Neural cell (in vitro differentiated cells): Measurements from ENCODE around the gene NGEF. TPM values are rescaled to one million over a fixed set of nuclear protein-coding genes. Genes with fewer than 3 reads are reported as not detected.

Experiments used
- H2AFZ ChIP-seq: fragments of 200-600, 300-800 bp; sonication (generic), shearing (Covaris generic); 2 replicates; pipeline ENCODE4 v1.6.0; 2014; ENCODE audit warnings: low read depth, mild to moderate bottlenecking, antibody characterized with exemption, low read length, moderate library complexity
- H3F3A ChIP-seq: fragments of 200-600 bp; shearing (Covaris generic); 2 replicates; pipeline ENCODE4 v1.6.1; 2016; ENCODE audit warnings: mild to moderate bottlenecking, moderate library complexity, mixed read lengths, antibody characterized with exemption, low read length; ENCODE audit not compliant: insufficient read depth, poor library complexity, severe bottlenecking
- H3K27ac ChIP-seq: fragments of 200-600, 300-800 bp; sonication (generic), shearing (Covaris generic); 2 replicates; pipeline ENCODE4 v1.5.1; 2014; ENCODE audit warnings: mild to moderate bottlenecking, low read length, moderate library complexity
- H3K27me3 ChIP-seq: fragments of 300-800, 200-600 bp; sonication (generic), shearing (Covaris generic); 2 replicates; pipeline ENCODE4 v1.6.0; 2014; ENCODE audit warnings: mild to moderate bottlenecking, low read depth, low read length, moderate library complexity; ENCODE audit not compliant: insufficient read depth
- H3K36me3 ChIP-seq: fragments of 300-800, 200-600 bp; sonication (generic), shearing (Covaris generic); 2 replicates; pipeline ENCODE4 v1.5.1; 2014; ENCODE audit warnings: mild to moderate bottlenecking, antibody characterized with exemption, low read length, moderate library complexity; ENCODE audit not compliant: insufficient read depth
- H3K4me2 ChIP-seq: fragments of 300-800, 200-600 bp; sonication (generic), shearing (Covaris generic); 2 replicates; pipeline ENCODE4 v1.6.0; 2014; ENCODE audit warnings: mild to moderate bottlenecking, low read length
- H3K4me3 ChIP-seq: fragments of 300-800, 200-600 bp; sonication (generic), shearing (Covaris generic); 2 replicates; pipeline ENCODE4 v1.5.1; 2014; ENCODE audit warnings: mild to moderate bottlenecking, low read length, moderate library complexity
- H3K79me2 ChIP-seq: fragments of 200-600 bp; shearing (Covaris generic); replicated peaks from 2 replicates; pipeline ENCODE4 v1.6.0; 2014; ENCODE audit warnings: mild to moderate bottlenecking, low read length, moderate library complexity; ENCODE audit not compliant: insufficient read depth
- H3K9ac ChIP-seq: fragments of 300-800, 200-600 bp; sonication (generic), shearing (Covaris generic); 2 replicates; pipeline ENCODE4 v1.6.1; 2016; ENCODE audit warnings: mild to moderate bottlenecking, low read length, mixed read lengths
- H3K9me2 ChIP-seq: fragments of 200-600 bp; shearing (Covaris generic); 2 replicates; pipeline ENCODE4 v1.6.1; 2016; ENCODE audit warnings: mild to moderate bottlenecking, low read length, mixed read lengths; ENCODE audit not compliant: insufficient read depth
- H3K9me3 ChIP-seq: fragments of 200-600, 300-800 bp; sonication (generic), shearing (Covaris generic); 2 replicates; pipeline ENCODE4 v1.6.1; 2016; ENCODE audit warnings: mild to moderate bottlenecking, mixed run types, low read length, moderate library complexity, mixed read lengths
- H4K20me1 ChIP-seq: fragments of 200-600 bp; shearing (Covaris generic); 2 replicates; pipeline ENCODE4 v1.6.1; 2016; ENCODE audit warnings: mild to moderate bottlenecking, mixed run types; ENCODE audit not compliant: insufficient read depth
- EP300 ChIP-seq: fragments of 450-650 bp; conservative IDR thresholded peaks from 2 replicates; pipeline ENCODE4 v1.6.1; 2014; ENCODE audit warnings: antibody characterized with exemption, mild to moderate bottlenecking, moderate library complexity; ENCODE audit not compliant: poor library complexity, severe bottlenecking
- EZH2 ChIP-seq: fragments of 200-600, 300-800 bp; shearing (Covaris generic), sonication (generic); IDR thresholded peaks from 2 replicates; pipeline ENCODE4 v1.6.1; 2014; ENCODE audit warnings: antibody characterized with exemption, low read length, borderline replicate concordance, mild to moderate bottlenecking; ENCODE audit not compliant: insufficient read depth, poor library complexity, severe bottlenecking
- MXI1 ChIP-seq: fragments of 450-650 bp; conservative IDR thresholded peaks from 2 replicates; pipeline ENCODE4 v1.6.1; 2014; ENCODE audit warnings: antibody characterized with exemption, mild to moderate bottlenecking; ENCODE audit not compliant: poor library complexity, severe bottlenecking
- POLR2AphosphoS5 ChIP-seq: IDR thresholded peaks from 2 replicates; pipeline ENCODE4 v1.6.1; 2012
- RAD21 ChIP-seq: fragments of 450-650 bp; conservative IDR thresholded peaks from 2 replicates; pipeline ENCODE4 v1.6.1; 2014; ENCODE audit warnings: antibody characterized with exemption, mild to moderate bottlenecking, moderate library complexity
- REST ChIP-seq: IDR thresholded peaks from 2 replicates; pipeline ENCODE4 v1.6.1; 2012; ENCODE audit warnings: borderline replicate concordance
- SMC3 ChIP-seq: fragments of 450-650 bp; conservative IDR thresholded peaks from 2 replicates; pipeline ENCODE4 v1.6.1; 2014; ENCODE audit warnings: antibody characterized with exemption, mild to moderate bottlenecking, moderate library complexity; ENCODE audit not compliant: poor library complexity
- TAF1 ChIP-seq: IDR thresholded peaks from 2 replicates; pipeline ENCODE4 v1.6.1; 2012; ENCODE audit warnings: low read depth
- polyA plus RNA-seq: library from polyadenylated mRNA; depleted of rRNA; stranded (reverse); fragments of >200 nt; gene quantifications from 2 replicates; pipeline ENCODE4 v1.2.3, GENCODE V29; 2014
- TF ChIP-seq, protein P1 (sequence below): fragments of 450-650 bp; IDR thresholded peaks from 2 replicates; pipeline ENCODE4 v1.5.1; 2014; ENCODE audit warnings: antibody characterized with exemption, mild to moderate bottlenecking, moderate library complexity; ENCODE audit not compliant: poor library complexity, severe bottlenecking

NGEF gene
- polyA plus RNA-seq, 1 donor from 2014 or later, result 5.2 TPM

- Histone ChIP-seq H3K4me2 (no peak overlapping the region), H3F3A (no peaks in the 10 kb centered on the region), H3K27me3 (no peaks in the 10 kb centered on the region), H3K79me2 (no peaks in the 10 kb centered on the region), H3K9me3 (no peaks in the 10 kb centered on the region), H2AFZ (no peak overlapping the region), H3K9me2 (no peaks in the 10 kb centered on the region), H3K4me3 (no peak overlapping the region), H3K27ac (no peak overlapping the region), H3K36me3 (no peaks in the 10 kb centered on the region), H4K20me1 (no peaks in the 10 kb centered on the region), H3K9ac (no peak overlapping the region)
- TF ChIP-seq, protein P1, sequence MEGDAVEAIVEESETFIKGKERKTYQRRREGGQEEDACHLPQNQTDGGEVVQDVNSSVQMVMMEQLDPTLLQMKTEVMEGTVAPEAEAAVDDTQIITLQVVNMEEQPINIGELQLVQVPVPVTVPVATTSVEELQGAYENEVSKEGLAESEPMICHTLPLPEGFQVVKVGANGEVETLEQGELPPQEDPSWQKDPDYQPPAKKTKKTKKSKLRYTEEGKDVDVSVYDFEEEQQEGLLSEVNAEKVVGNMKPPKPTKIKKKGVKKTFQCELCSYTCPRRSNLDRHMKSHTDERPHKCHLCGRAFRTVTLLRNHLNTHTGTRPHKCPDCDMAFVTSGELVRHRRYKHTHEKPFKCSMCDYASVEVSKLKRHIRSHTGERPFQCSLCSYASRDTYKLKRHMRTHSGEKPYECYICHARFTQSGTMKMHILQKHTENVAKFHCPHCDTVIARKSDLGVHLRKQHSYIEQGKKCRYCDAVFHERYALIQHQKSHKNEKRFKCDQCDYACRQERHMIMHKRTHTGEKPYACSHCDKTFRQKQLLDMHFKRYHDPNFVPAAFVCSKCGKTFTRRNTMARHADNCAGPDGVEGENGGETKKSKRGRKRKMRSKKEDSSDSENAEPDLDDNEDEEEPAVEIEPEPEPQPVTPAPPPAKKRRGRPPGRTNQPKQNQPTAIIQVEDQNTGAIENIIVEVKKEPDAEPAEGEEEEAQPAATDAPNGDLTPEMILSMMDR, result no peak
- TF ChIP-seq RAD21, result no peak
- TF ChIP-seq SMC3, result no peak
- no peak for TF ChIP-seq TAF1
- no peak for TF ChIP-seq REST
- no peak for TF ChIP-seq POLR2AphosphoS5
- TF ChIP-seq MXI1, result no peak
- no peak for TF ChIP-seq EP300
- no peak for TF ChIP-seq EZH2
Measured at GRCh38 chr2:232940724-232941123, 72.3 kb downstream of the NGEF start.

DNA sequence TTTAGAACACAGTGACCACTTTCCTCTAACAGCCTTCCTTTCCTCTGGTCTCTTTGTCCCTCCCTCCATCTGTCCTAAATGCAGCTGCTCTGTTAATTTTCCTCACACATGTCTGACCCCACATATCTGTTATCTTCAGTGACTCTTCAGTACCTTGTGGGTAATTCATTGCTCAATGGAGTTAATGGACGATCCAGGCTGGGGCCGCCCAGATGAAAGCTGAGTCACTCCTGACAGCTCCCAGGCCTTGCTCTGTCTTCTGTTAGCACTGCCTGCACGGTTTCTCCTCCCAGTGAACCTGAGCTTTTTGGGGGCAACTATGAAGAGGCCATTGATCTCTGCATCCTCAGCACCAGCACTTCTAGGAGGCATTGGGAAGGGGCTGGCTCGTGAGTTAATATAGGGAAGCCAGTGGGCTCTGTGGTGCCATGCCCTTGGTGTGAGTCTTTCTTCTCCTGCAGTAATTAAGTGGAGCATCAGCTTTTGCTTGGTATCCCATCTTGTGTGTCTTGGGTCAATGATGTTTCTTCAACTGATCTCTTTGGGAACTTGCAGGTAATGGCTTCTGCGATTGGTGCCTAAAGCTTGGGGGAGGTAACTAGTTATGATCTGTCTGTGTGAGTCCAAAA, 75.7 kb downstream of the NGEF start:
- no peaks in the 10 kb centered on the region for H3K9me3 ChIP-seq
- H3K9ac ChIP-seq, result no peak overlapping the region
- H3K36me3 ChIP-seq, result no peaks in the 10 kb centered on the region
- no peaks in the 10 kb centered on the region for H3K79me2 ChIP-seq
- H3F3A ChIP-seq, result no peaks in the 10 kb centered on the region
- TF ChIP-seq POLR2AphosphoS5 (no peak), EP300 (no peak), MXI1 (no peak), TAF1 (no peak), RAD21 (no peak), SMC3 (no peak), REST (no peak), EZH2 (no peak)
- TF ChIP-seq, protein P1, result no peak
- no peak overlapping the region for H3K4me3 ChIP-seq
- H3K27me3 ChIP-seq, result no peaks in the 10 kb centered on the region
- H2AFZ ChIP-seq, result no peak overlapping the region
- H4K20me1 ChIP-seq, result no peaks in the 10 kb centered on the region
- no peaks in the 10 kb centered on the region for H3K9me2 ChIP-seq
- H3K4me2 ChIP-seq, result no peak overlapping the region
- H3K27ac ChIP-seq, result no peak overlapping the region
